A549 treated with dexamethasone at 1 μM for 4 hours (cell line): ENCODE data around the gene ARHGEF9. TPM values are rescaled to one million over a fixed set of nuclear protein-coding genes. Genes with fewer than 3 reads are reported as not detected.

ENCODE experiments used
- total RNA-seq: library from RNA; stranded (reverse); fragments of 200-300 nt; extraction: Qiagen RNA extraction; gene quantifications from 5 replicates; pipeline ENCODE4 v1.2.3, GENCODE V29; 2022

Gene ARHGEF9
- 4.1 to 6.1 TPM (median 5.6 TPM) in 5 replicates for total RNA-seq

GRCh38 chrX:63784902-63785707, at the start of gene ARHGEF9:
ARHGEF9 (minus strand) TSS chrX:63785214; CDS start chrX:63785145, 69 bp downstream.

